ENCODE data around the gene LGSN. TPM values are rescaled to one million over a fixed set of nuclear protein-coding genes. Genes with fewer than 3 reads are reported as not detected.

LGSN gene
- total RNA-seq, 2 donors from 2014 or later, result 0.37 TPM; not detected in 1

GRCh38 chr6:63317641-63318040, 2.1 kb downstream of the LGSN start:
- Mint-ChIP-seq H3K4me1 (no peaks in the 10 kb centered on the region), H3K27ac (no peak overlapping the region), H3K4me3 (no peak overlapping the region), H3K36me3 (ENCODE audit: low read depth) (no peaks in the 10 kb centered on the region), H3K9me3 (no peaks in the 10 kb centered on the region), H3K27me3 (ENCODE audit: insufficient read depth) (peaks cover 2% of the 10 kb centered on the region)
- Histone ChIP-seq H3K9ac (ENCODE audit: extremely low read depth, low read length, poor library complexity, severe bottlenecking) (no peak overlapping the region), H3K27me3 (ENCODE audit: control insufficient read depth, insufficient read depth, low read length, poor library complexity, severe bottlenecking) (no peaks in the 10 kb centered on the region), H3K9me3 (ENCODE audit: control insufficient read depth, low read length) (no peaks in the 10 kb centered on the region), H3K4me1 (ENCODE audit: control insufficient read depth, insufficient read depth, low read length) (no peaks in the 10 kb centered on the region), H3K27ac (ENCODE audit: low read depth, low read length) (no peak overlapping the region), H3K36me3 (ENCODE audit: control insufficient read depth, insufficient read depth, low read length) (no peaks in the 10 kb centered on the region), H3K4me3 (ENCODE audit: low read length) (no peak overlapping the region)
- TF ChIP-seq CTCF (conservative IDR thresholded peaks at IDR 0.05), result no peak
- DNase-seq, result no peak
- 88% methylated on average over 1 of the region's 1 CpG; no CpG with 5 or more reads in 1 of the 2 experiments for WGBS, 2 experiments (ENCODE audit: insufficient coverage in 1 of 2, insufficient read length in 1 of 2)

GRCh38 chr6:63316113-63316512, 3.7 kb downstream of the LGSN start:
- Mint-ChIP-seq H3K27ac (no peak overlapping the region), H3K4me1 (no peaks in the 10 kb centered on the region), H3K9me3 (no peaks in the 10 kb centered on the region), H3K36me3 (ENCODE audit: low read depth) (no peaks in the 10 kb centered on the region), H3K27me3 (ENCODE audit: insufficient read depth) (peaks cover 1% of the 10 kb centered on the region), H3K4me3 (no peak overlapping the region)
- H3K9ac ChIP-seq (ENCODE audit: extremely low read depth, low read length, poor library complexity, severe bottlenecking), result no peak overlapping the region
- DNase-seq, result no peak
- no peak overlapping the region for H3K27ac ChIP-seq (ENCODE audit: low read depth, low read length)
- no peaks in the 10 kb centered on the region for H3K4me1 ChIP-seq (ENCODE audit: control insufficient read depth, insufficient read depth, low read length)
- no peaks in the 10 kb centered on the region for H3K27me3 ChIP-seq (ENCODE audit: control insufficient read depth, insufficient read depth, low read length, poor library complexity, severe bottlenecking)
- H3K4me3 ChIP-seq (ENCODE audit: low read length), result no peak overlapping the region
- 94% methylated on average over 3 of the region's 3 CpGs; no CpG with 5 or more reads in 1 of the 2 experiments for WGBS, 2 experiments (ENCODE audit: insufficient coverage in 1 of 2, insufficient read length in 1 of 2)
- TF ChIP-seq CTCF (conservative IDR thresholded peaks at IDR 0.05), result no peak
- no peaks in the 10 kb centered on the region for H3K36me3 ChIP-seq (ENCODE audit: control insufficient read depth, insufficient read depth, low read length)
- H3K9me3 ChIP-seq (ENCODE audit: control insufficient read depth, low read length), result no peaks in the 10 kb centered on the region

GRCh38 chr6:63313111-63313510, 6.7 kb downstream of the LGSN start:
- H3K4me3 ChIP-seq (ENCODE audit: low read length), result no peak overlapping the region
- 96% methylated on average over 2 of the region's 2 CpGs; no CpG with 5 or more reads in 1 of the 2 experiments for WGBS, 2 experiments (ENCODE audit: insufficient coverage in 1 of 2, insufficient read length in 1 of 2)
- no peak overlapping the region for H3K9ac ChIP-seq (ENCODE audit: extremely low read depth, low read length, poor library complexity, severe bottlenecking)
- no peaks in the 10 kb centered on the region for H3K36me3 Mint-ChIP-seq (ENCODE audit: low read depth)
- H3K36me3 ChIP-seq (ENCODE audit: control insufficient read depth, insufficient read depth, low read length), result no peaks in the 10 kb centered on the region
- no peak overlapping the region for H3K27ac ChIP-seq (ENCODE audit: low read depth, low read length)
- no peak for DNase-seq
- no peaks in the 10 kb centered on the region for H3K4me1 Mint-ChIP-seq
- TF ChIP-seq CTCF (conservative IDR thresholded peaks at IDR 0.05), result no peak
- no peak overlapping the region for H3K4me3 Mint-ChIP-seq
- no peaks in the 10 kb centered on the region for H3K27me3 Mint-ChIP-seq (ENCODE audit: insufficient read depth)
- H3K27ac Mint-ChIP-seq, result no peak overlapping the region
- H3K9me3 ChIP-seq (ENCODE audit: control insufficient read depth, low read length), result no peaks in the 10 kb centered on the region
- H3K9me3 Mint-ChIP-seq, result no peaks in the 10 kb centered on the region
- no peaks in the 10 kb centered on the region for H3K27me3 ChIP-seq (ENCODE audit: control insufficient read depth, insufficient read depth, low read length, poor library complexity, severe bottlenecking)
- no peaks in the 10 kb centered on the region for H3K4me1 ChIP-seq (ENCODE audit: control insufficient read depth, insufficient read depth, low read length)
